GM12873 (cell line): ENCODE measurements around the gene RCBTB2.

Experiments used
- CTCF ChIP-seq: IDR thresholded peaks from 2 replicates; pipeline ENCODE4 v1.5.1; 2012; ENCODE audit warnings: low read depth, mild to moderate bottlenecking, moderate library complexity, low read length, control low read depth; ENCODE audit not compliant: insufficient read depth; ENCODE audit errors: missing control alignments

The RCBTB2 gene

GRCh38 chr13:48534911-48535501 is 2.1 kb upstream of the RCBTB2 start:
- no peak for TF ChIP-seq CTCF

- no peak for TF ChIP-seq CTCF
Observed at GRCh38 chr13:48533961-48534600, 1.2 kb upstream of the RCBTB2 start.

GRCh38 chr13:48532256-48532505 is 699 bp downstream of the RCBTB2 start:
- TF ChIP-seq CTCF = no peak

- no peak for TF ChIP-seq CTCF
Observed at GRCh38 chr13:48531416-48532255, 1.2 kb downstream of the RCBTB2 start.

GRCh38 chr13:48530833-48531232 is 2.0 kb downstream of the RCBTB2 start:
- no peak for TF ChIP-seq CTCF

GRCh38 chr13:48528720-48529119 is 4.2 kb downstream of the RCBTB2 start:
- no peak for TF ChIP-seq CTCF

- TF ChIP-seq CTCF = no peak
Observed at GRCh38 chr13:48527955-48528354, 4.9 kb downstream of the RCBTB2 start.
